ENCODE results near the gene FBP2. TPM values are rescaled to one million over a fixed set of nuclear protein-coding genes. Genes with fewer than 3 reads are reported as not detected.

FBP2 gene
- total RNA-seq (2012; rRNA removed), result not detected in 2 replicates

DNA sequence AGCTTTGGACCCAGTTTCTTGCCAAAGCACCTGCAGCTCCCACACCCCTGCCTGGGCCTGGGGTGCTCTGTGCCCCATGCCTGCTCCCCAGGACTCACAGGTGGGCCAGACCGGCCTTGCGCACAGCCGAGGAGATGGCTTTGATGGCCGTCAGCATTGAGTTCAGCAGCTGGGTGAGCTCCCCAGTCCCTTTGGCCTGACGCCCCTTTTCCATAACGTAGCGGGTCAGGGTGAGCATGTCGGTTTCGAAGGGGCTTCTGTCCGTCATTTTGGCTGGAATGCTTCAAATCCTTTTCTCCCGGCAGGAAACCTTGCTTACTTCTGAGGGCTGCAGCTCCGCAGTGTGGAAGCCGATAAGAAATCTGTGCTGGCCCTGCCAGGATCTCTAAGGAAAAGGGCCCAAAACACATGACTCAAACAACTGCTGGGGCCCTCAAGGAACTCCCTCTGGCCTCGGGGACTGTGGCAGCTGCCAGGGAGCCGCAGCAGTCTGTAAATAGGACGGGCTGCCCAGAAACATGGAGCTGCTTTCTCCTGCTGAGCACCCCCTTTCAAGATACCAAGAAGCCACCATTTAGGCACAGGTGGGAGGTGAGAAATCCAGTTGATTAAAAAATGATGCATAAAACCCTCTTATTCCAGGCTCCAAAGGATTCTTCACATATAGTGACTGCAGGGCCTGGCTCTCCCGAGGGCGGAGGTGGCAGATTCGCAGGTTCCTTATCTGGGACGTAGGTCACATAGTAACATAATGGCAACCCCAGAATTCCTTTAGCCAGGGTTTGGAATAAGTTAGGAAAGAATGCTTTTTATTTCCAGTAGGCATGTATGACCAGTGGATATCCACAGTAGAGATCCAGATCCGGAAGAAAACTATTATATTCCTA lies at the start of gene FBP2:
TSS of gene FBP2 (minus strand) at position 366 of the 887 bp plus-strand sequence. CDS start at position 268, 98 bp downstream.
- H3K4me3 ChIP-seq (ENCODE audit: low read length), result no peak within 1 kb of the TSS
- H3K36me3 ChIP-seq (ENCODE audit: insufficient read depth, low read length), result no peaks in the 10 kb centered on the region
- no peak within 1 kb of the TSS for H3K4me2 ChIP-seq (ENCODE audit: low read length)
- H3K9me3 ChIP-seq (replicated peaks; ENCODE audit: low read length), result no peaks in the 10 kb centered on the region
- peaks cover 41% of the 10 kb centered on the region for H3K27me3 ChIP-seq (ENCODE audit: control insufficient read depth, insufficient read depth, low read length)
- no peaks in the 10 kb centered on the region for H3K4me1 ChIP-seq (ENCODE audit: control insufficient read depth, insufficient read depth, low read length)
- H3K9ac ChIP-seq (ENCODE audit: low read depth, low read length), result no peak within 1 kb of the TSS

DNA sequence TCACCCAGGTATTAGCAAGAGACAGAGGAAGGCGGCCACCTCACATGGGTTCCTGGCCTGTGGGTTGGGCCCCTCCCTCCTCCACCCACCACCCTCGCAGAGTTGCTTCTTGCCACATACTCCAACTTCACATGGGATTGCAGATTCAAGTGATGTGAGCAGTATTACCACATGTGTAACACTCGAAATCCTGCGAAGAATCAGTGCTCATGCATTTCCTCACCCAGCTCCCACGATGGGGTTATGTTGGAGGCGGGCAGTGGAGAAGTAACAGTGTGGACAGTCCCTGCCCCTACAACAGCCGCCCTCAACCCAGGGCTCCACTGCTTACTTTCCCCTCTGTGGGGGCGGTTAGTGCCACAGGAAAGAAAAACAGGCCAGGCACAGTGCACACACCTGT lies 49.6 kb upstream of the FBP2 start:
- Histone ChIP-seq H3K9ac (ENCODE audit: low read depth, low read length) (no peak overlapping the region), H3K27me3 (ENCODE audit: control insufficient read depth, insufficient read depth, low read length) (peaks cover 25% of the 10 kb centered on the region), H3K4me1 (ENCODE audit: control insufficient read depth, insufficient read depth, low read length) (peaks cover 6% of the 10 kb centered on the region), H3K4me3 (ENCODE audit: low read length) (no peak overlapping the region), H3K9me3 (replicated peaks; ENCODE audit: low read length) (no peaks in the 10 kb centered on the region), H3K36me3 (ENCODE audit: insufficient read depth, low read length) (no peaks in the 10 kb centered on the region), H3K4me2 (ENCODE audit: low read length) (no peak overlapping the region)

DNA sequence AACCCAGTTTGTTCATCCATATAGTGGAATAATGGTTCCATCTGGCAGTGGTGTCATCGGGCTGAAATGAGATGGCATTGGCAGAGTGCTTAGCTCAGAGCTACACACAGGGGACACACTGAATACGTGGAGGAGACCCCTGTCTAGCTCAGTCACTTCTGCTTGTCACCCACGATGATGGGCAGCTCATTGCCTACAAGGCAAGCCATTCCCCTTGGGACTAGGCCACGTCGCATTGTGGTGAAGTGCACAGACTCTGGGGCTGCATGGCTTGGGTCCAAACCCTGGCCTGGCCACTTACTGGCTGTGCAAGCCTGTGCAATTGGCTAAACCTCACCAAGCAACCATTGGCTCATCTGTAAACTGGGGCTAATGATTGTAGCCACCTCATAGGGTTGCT lies 48.9 kb upstream of the FBP2 start:
- Histone ChIP-seq H3K4me2 (ENCODE audit: low read length) (no peak overlapping the region), H3K36me3 (ENCODE audit: insufficient read depth, low read length) (no peaks in the 10 kb centered on the region), H3K4me1 (ENCODE audit: control insufficient read depth, insufficient read depth, low read length) (peaks cover 6% of the 10 kb centered on the region), H3K9ac (ENCODE audit: low read depth, low read length) (no peak overlapping the region), H3K9me3 (replicated peaks; ENCODE audit: low read length) (no peaks in the 10 kb centered on the region), H3K4me3 (ENCODE audit: low read length) (no peak overlapping the region), H3K27me3 (ENCODE audit: control insufficient read depth, insufficient read depth, low read length) (peaks cover 27% of the 10 kb centered on the region)

DNA sequence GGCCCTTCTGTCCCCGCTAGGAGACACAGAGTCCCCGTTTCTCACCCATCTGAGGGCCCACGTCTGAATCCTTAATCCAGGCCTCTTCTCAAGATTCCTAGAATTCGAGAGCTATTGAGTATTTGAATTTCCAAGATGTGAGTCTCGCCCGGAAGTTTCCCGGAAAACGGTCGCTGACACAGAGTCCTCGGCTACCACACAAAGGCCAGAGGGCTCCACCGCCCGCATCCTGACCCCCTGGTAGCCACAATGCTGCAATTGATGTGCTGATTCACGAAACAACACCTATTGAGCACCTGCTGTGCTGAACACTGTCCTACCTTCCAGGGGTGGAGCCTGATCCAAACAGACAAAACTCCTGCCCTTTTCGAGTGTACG lies 46.4 kb upstream of the FBP2 start:
- Histone ChIP-seq H3K9me3 (replicated peaks; ENCODE audit: low read length) (no peaks in the 10 kb centered on the region), H3K4me3 (ENCODE audit: low read length) (no peak overlapping the region), H3K4me1 (ENCODE audit: control insufficient read depth, insufficient read depth, low read length) (peaks cover 6% of the 10 kb centered on the region), H3K9ac (ENCODE audit: low read depth, low read length) (no peak overlapping the region), H3K36me3 (ENCODE audit: insufficient read depth, low read length) (no peaks in the 10 kb centered on the region), H3K27me3 (ENCODE audit: control insufficient read depth, insufficient read depth, low read length) (peaks cover 38% of the 10 kb centered on the region), H3K4me2 (ENCODE audit: low read length) (peak overlapping the region; percentile 86)

DNA sequence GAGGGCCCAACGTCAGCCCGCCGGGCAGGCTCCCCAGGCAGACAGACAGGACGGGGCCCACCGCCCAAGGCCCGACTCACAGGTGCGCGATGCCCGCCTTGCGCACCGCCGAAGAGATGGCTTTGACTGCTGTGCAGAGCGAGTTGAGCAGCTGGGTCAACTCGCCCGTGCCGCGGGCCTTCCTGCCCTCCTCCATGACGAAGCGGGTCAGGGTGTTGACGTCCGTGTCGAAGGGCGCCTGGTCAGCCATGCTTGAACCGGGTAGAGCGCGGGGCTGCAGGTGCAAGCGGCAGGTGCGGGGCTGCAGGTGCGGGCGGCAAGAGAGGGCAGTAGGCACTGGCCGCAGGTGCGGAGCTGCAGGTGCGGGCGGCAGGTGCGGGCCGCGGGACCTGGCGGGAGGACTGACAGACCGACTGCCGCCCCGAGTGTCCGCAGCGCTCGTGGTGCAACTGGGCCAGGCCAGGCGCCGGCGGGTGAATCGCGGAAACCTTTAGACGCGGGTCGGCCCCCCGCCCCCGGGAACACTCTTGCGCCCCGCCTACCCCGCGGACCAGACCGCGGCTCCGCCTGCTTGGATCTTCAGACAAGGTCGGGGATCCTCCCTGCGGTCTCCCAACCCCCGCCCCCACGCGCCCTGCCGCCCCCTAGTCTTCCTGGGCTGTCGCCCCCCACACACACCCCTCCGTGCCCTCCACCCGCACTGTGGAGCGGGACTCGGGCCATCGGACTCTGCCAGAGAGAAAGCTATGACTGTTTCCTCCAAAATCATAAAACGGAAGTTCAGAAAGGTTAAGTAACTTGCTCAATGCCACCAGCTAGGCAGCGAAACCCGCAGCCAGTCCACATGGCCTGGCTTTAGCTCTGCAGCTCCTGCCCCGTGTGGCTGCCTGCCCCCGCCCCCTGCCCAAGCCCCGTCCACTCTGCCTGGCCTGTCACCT lies 45.7 kb upstream of the FBP2 start, which contains the start of gene FBP1:
TSS of gene FBP1 (minus strand) at position 458 of the 938 bp plus-strand sequence. CDS start at position 250, 208 bp downstream.
- Histone ChIP-seq H3K4me2 (ENCODE audit: low read length) (peak within 1 kb of the TSS; percentile 86), H3K9ac (ENCODE audit: low read depth, low read length) (no peak within 1 kb of the TSS), H3K36me3 (ENCODE audit: insufficient read depth, low read length) (no peaks in the 10 kb centered on the region), H3K4me3 (ENCODE audit: low read length) (peak within 1 kb of the TSS; percentile 65), H3K9me3 (replicated peaks; ENCODE audit: low read length) (no peaks in the 10 kb centered on the region), H3K27me3 (ENCODE audit: control insufficient read depth, insufficient read depth, low read length) (peaks cover 38% of the 10 kb centered on the region), H3K4me1 (ENCODE audit: control insufficient read depth, insufficient read depth, low read length) (peaks cover 6% of the 10 kb centered on the region)

GRCh38 chr9:94638335-94639060 lies 44.9 kb upstream of the FBP2 start:
- Histone ChIP-seq H3K4me1 (ENCODE audit: control insufficient read depth, insufficient read depth, low read length) (peaks cover 6% of the 10 kb centered on the region), H3K9ac (ENCODE audit: low read depth, low read length) (no peak overlapping the region), H3K27me3 (ENCODE audit: control insufficient read depth, insufficient read depth, low read length) (peaks cover 38% of the 10 kb centered on the region), H3K4me2 (ENCODE audit: low read length) (peak overlapping the region; percentile 86), H3K4me3 (ENCODE audit: low read length) (peak overlapping the region; percentile 65), H3K9me3 (replicated peaks; ENCODE audit: low read length) (no peaks in the 10 kb centered on the region), H3K36me3 (ENCODE audit: insufficient read depth, low read length) (no peaks in the 10 kb centered on the region)

GRCh38 chr9:94632737-94633136 lies 39.1 kb upstream of the FBP2 start:
- Histone ChIP-seq H3K9ac (ENCODE audit: low read depth, low read length) (no peak overlapping the region), H3K4me1 (ENCODE audit: control insufficient read depth, insufficient read depth, low read length) (no peaks in the 10 kb centered on the region), H3K4me2 (ENCODE audit: low read length) (no peak overlapping the region), H3K27me3 (ENCODE audit: control insufficient read depth, insufficient read depth, low read length) (peaks cover 54% of the 10 kb centered on the region), H3K9me3 (replicated peaks; ENCODE audit: low read length) (no peaks in the 10 kb centered on the region), H3K4me3 (ENCODE audit: low read length) (no peak overlapping the region), H3K36me3 (ENCODE audit: insufficient read depth, low read length) (no peaks in the 10 kb centered on the region)

DNA sequence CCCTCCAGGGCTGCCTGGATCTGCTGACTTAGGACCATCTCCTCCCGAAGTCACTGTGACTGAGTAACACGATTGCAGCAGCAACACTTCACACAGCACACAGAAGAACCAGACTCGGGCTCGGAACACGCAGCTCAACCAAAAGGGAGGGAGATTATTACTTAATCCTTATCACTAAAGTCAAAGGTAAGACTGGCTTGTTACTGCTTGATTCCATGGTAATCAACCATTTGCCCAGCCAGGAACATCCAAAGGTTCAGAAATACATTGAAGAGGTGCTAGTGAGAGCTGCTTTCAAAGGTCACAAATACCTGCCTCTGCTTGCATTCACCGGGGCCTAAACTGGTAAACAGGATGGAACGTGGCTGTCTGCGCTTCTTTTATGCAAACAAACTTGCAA lies 38.0 kb upstream of the FBP2 start:
- H3K36me3 ChIP-seq (ENCODE audit: insufficient read depth, low read length), result no peaks in the 10 kb centered on the region
- H3K4me1 ChIP-seq (ENCODE audit: control insufficient read depth, insufficient read depth, low read length), result no peaks in the 10 kb centered on the region
- no peak overlapping the region for H3K4me3 ChIP-seq (ENCODE audit: low read length)
- no peaks in the 10 kb centered on the region for H3K9me3 ChIP-seq (replicated peaks; ENCODE audit: low read length)
- H3K4me2 ChIP-seq (ENCODE audit: low read length), result no peak overlapping the region
- peaks cover 55% of the 10 kb centered on the region for H3K27me3 ChIP-seq (ENCODE audit: control insufficient read depth, insufficient read depth, low read length)
- H3K9ac ChIP-seq (ENCODE audit: low read depth, low read length), result no peak overlapping the region

DNA sequence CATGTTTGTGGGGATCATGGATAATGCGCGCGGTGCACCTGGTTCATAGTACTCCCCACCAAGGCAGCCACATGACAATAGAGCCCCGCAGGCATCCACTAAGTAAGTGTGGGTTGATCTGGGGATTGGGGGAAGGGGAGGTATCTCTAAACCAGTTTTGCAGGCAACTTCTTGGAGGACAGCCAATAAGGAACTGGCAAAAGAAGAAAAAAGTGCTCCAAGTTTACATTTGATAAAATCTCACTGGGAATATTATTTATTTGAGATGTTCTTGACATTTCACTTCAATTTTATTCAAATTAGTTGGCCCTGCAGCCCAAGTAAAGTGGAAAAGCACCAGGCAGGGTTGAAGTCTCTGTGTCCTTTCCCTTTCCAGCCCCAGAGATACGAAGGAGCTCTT lies 37.2 kb upstream of the FBP2 start:
- Histone ChIP-seq H3K4me3 (ENCODE audit: low read length) (no peak overlapping the region), H3K4me1 (ENCODE audit: control insufficient read depth, insufficient read depth, low read length) (no peaks in the 10 kb centered on the region), H3K9me3 (replicated peaks; ENCODE audit: low read length) (no peaks in the 10 kb centered on the region), H3K4me2 (ENCODE audit: low read length) (no peak overlapping the region), H3K27me3 (ENCODE audit: control insufficient read depth, insufficient read depth, low read length) (peaks cover 54% of the 10 kb centered on the region), H3K9ac (ENCODE audit: low read depth, low read length) (no peak overlapping the region), H3K36me3 (ENCODE audit: insufficient read depth, low read length) (no peaks in the 10 kb centered on the region)

GRCh38 chr9:94630281-94630680 lies 36.7 kb upstream of the FBP2 start:
- Histone ChIP-seq H3K9ac (ENCODE audit: low read depth, low read length) (no peak overlapping the region), H3K4me1 (ENCODE audit: control insufficient read depth, insufficient read depth, low read length) (no peaks in the 10 kb centered on the region), H3K27me3 (ENCODE audit: control insufficient read depth, insufficient read depth, low read length) (peaks cover 49% of the 10 kb centered on the region), H3K4me3 (ENCODE audit: low read length) (no peak overlapping the region), H3K9me3 (replicated peaks; ENCODE audit: low read length) (no peaks in the 10 kb centered on the region), H3K4me2 (ENCODE audit: low read length) (no peak overlapping the region), H3K36me3 (ENCODE audit: insufficient read depth, low read length) (no peaks in the 10 kb centered on the region)

DNA sequence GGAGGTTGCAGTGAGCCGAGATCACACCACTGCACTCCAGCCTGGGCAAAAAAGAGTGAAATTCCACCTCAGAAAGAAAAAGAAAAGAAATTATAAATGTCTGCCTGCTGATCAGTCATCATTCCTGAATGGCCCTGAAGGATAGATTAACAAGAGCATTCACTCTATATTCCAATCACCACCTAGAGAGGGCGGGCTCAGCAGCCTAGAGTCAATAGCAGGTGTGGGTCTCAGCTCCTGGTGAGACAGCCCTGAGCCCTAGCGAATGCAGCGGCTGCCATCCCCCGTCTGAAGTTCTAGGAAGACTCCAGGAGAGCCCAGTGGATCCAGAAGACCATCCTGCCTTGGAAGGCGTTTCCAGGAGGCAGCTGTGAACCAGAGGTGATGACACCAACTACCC lies 33.7 kb upstream of the FBP2 start:
- H3K4me2 ChIP-seq (ENCODE audit: low read length), result no peak overlapping the region
- H3K4me3 ChIP-seq (ENCODE audit: low read length), result no peak overlapping the region
- H3K9me3 ChIP-seq (replicated peaks; ENCODE audit: low read length), result no peaks in the 10 kb centered on the region
- H3K4me1 ChIP-seq (ENCODE audit: control insufficient read depth, insufficient read depth, low read length), result no peaks in the 10 kb centered on the region
- no peaks in the 10 kb centered on the region for H3K36me3 ChIP-seq (ENCODE audit: insufficient read depth, low read length)
- H3K27me3 ChIP-seq (ENCODE audit: control insufficient read depth, insufficient read depth, low read length), result peaks cover 41% of the 10 kb centered on the region
- no peak overlapping the region for H3K9ac ChIP-seq (ENCODE audit: low read depth, low read length)
